NCI-H526 (cell line): ENCODE measurements around the gene UNC45B.
"Not testable (repeated sequence)": the region's sequence is repeated elsewhere in the genome, so short reads cannot be mapped to it uniquely, and the experiment has no call there.

Experiments used
- DNase-seq, 2 experiments: peaks; one replicate each; lab custom pipeline; 2025; lab: John Stamatoyannopoulos, UW

The UNC45B gene

DNA sequence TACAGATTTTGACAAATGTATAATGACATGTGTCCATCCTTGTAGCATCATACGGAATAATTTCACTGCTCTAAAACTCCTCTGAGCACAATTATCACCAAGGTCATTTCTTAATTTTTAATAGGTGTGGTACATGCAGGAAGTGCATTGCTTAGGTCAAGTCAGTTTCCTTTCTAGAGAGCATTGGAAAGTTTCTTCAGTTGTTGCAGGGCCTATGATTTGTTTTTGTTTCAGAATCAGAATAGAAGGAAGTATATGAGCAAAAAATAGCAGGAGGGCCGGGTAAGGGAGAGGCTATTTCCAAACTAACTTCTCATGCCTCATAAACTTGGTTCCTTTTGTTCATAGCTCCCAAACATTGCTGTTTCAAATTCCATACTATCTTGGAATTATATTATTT, 71.3 kb downstream of the UNC45B start:
- no peak for DNase-seq

DNA sequence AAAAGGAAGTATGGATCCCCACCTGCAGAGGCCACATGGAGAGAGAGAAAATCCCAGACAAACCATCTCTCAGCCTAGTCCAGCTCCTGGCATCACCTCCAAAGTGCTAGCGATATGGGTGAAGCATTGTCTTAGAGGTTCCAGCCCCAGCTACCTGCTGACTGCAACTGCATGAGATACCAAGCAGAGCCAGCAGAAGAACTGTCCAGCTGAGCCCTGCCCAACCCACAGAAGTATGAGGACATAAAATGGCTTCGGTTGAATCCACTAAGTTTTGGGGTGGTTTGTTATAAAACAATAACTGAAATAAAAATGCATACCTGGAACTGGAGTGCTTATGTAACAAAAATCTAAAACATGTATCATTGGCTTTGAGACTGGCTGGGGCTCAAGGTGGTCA, 74.8 kb downstream of the UNC45B start:
- DNase-seq = no peak

DNA sequence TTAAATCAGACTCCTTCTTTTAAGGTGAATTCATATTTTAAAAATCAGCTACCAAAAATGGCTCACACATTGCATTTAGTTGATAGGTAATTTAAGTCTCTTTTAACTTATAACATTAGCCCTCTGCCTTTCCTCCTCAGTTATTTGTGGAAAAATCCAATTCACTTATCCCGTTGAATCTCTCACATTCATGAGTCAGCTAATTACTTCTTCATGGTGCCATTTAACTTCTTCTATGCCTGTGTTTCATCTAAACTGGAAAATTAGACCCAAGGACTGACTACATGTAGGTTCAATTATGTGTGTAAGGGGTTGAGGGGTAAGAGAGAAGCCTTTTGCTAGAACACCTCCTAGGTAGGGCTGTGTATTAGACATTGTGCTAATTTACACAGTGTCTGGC, 76.8 kb downstream of the UNC45B start:
- DNase-seq = no peak

DNA sequence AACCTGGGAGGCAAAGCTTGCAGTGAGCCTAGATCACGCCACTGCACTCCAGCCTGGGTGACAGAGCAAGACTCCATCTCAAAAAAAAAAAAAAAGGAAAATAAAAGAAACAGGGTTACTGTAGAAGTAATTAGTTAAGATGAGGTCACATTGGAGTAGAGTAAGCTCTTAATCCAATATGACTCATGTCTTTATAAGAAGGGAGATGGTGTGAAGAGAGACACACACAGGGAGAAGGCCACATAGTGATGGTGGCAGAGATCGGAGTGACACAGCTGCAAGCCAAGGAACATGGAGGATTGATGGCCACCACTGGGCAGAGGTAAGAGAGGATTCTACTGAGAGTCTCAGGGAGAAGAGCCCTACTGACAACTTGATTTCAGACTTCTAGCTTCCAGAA, 79.9 kb downstream of the UNC45B start:
- DNase-seq = no peak

DNA sequence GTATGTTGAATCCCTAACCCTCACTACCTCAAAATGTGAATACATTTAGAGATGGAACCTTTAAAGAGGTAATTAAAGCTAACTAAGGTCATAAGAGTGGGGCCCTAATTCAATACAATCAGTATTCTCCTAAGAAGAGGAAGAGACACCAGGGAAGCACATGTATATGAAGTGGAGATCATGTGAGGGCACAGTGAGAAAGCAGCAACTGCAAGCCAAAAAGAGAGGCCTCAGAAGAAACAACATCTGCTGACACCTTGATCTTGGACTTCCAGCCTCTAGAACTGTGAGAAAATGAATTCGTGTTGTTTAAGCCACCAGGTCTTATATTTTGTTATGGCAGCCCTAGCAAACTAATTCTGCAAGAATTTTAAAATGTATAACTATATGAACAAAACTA, 82.0 kb downstream of the UNC45B start:
- no peak for DNase-seq

DNA sequence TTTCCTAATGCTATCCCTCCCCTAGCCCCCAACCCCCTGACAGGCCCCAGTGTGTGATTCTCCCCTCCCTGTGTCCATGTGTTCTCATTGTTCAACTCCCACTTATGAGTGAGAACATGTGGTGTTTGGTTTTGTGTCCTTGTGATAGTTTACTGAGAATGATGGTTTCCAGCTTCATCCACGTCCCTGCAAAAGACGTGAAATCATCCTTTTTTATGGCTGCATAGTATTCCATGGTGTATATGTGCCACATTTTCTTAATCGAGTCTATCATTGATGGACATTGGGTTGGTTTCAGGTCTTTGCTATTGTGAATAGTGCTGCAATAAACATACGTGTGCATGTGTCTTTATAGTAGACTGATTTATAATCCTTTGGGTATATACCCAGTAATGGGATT, 86.7 kb downstream of the UNC45B start:
- DNase-seq = not testable (repeated sequence)

DNA sequence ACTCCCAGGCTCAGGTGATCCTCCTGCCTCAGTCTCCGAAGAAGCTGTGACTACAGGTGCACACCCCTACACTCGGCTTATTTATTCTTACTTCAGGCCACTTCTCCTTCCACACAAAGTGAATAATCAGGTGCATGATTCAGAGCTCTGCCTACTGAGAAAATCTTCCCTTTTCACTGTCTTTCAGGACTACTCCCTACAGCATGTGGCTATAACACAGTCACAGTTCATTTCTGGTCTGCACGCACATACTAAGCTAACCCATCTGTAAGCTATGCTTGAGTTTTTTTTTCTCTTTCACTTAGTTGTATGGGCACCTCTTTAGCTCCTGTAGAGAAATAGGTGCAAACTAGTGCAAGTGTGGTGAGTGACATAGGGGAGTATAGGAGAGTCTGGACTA, 87.7 kb downstream of the UNC45B start:
- DNase-seq = no peak

DNA sequence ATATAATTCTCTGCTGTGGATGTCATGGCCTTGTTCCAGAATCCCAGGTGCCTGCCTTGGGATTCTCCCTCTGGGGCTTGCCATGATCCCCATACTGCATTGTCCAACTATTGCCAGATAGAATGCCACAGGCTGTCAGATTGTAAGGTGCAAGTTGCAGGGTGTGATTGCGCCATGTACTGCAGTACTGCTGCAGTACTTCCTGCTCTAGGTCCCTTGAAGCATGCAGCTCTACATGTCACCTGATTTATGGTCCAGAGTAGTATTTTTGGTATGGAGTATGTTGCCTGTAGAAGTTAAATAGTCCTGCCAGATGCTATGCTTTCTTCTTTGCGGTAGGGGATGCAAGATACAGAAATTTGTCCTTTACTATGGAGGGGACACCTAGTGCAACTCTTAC, 88.3 kb downstream of the UNC45B start:
- DNase-seq = no peak

DNA sequence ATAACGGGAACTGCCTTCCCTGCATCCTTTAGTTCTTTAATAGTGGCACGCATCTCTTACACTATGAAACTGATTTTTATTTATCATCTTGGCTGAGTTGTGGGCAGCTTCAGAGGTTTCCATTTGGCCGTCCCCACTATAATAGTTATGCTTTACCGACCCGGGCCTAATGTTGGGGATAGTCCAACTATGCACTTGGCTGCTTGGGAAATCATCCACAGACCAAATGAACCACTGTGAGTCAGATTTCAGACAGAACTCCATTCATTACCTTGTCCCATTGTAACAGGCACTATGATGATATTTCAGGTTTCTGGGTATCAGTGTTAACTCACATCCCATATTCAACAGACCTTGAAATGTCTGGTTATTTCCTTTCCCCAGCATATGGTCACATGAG, 89.2 kb downstream of the UNC45B start:
- no peak for DNase-seq

DNA sequence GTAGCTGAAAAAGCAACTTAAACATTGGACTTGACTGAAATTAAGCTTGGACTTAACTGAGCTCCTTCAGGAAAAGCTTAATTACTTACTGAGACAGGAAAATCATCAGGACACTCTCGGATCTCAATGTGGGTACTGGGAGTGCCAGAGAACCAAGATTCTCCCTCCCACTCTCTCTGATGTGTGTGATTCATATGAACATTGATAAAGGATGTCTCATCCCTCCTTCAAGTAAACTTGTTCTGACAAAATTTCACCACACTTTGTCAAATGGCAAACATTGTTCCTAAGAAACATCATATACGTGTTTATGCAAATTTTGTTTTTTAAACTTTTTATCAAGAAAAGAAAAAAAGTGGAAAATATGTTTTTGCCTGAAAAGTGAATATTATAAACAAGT, 91.2 kb downstream of the UNC45B start:
- no peak for DNase-seq
